GM19324 (cell line): Measurements from ENCODE around the gene TTC38.

Source experiments
- ATAC-seq: cut with Tn5 transposase; IDR thresholded peaks from one replicate; pipeline ENCODE4 v1.9.1; 2021; ENCODE audit warnings: mild to moderate bottlenecking, moderate library complexity; ENCODE audit not compliant: unreplicated experiment, low FRiP score

Gene TTC38

DNA sequence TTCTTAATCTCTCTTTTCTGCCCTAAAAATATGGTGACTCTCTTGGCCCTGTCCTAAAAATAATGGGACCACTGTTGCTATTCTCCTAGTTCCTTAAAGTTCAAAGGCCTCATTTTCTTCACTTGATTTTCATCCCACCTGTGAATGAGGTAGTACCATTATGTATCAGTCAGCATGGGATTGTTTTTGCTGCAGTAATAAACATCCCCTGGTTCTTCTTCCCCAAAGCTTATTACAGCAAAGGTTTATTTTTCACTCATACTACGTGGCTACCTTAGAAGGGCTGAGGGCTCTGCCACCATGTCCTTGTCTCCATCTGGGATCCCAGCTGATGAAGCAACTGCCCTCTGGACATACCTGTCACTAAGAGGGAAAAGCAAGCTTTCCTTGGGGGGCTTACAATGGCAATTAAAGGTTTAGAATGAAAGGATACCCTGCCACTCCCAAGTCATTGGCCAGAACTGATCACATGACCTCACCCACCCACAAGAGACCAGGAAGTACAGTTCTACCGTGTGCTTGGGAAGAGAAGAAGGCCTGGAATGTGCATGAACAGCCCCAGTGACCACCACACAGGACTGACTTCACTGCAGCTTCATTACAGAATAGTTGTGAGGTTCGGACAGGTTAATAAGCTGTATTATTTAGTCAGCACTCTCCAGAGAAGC is 7.8 kb downstream of the TTC38 start:
- no peak for ATAC-seq

- no peak for ATAC-seq
Observed at GRCh38 chr22:46276563-46276962, 8.8 kb downstream of the TTC38 start.

GRCh38 chr22:46278656-46279645 is 11.1 kb downstream of the TTC38 start:
- ATAC-seq: no peak

GRCh38 chr22:46280063-46280817 is 12.4 kb downstream of the TTC38 start:
- no peak for ATAC-seq

- no peak for ATAC-seq
Observed at GRCh38 chr22:46280999-46281623, 13.3 kb downstream of the TTC38 start.

DNA sequence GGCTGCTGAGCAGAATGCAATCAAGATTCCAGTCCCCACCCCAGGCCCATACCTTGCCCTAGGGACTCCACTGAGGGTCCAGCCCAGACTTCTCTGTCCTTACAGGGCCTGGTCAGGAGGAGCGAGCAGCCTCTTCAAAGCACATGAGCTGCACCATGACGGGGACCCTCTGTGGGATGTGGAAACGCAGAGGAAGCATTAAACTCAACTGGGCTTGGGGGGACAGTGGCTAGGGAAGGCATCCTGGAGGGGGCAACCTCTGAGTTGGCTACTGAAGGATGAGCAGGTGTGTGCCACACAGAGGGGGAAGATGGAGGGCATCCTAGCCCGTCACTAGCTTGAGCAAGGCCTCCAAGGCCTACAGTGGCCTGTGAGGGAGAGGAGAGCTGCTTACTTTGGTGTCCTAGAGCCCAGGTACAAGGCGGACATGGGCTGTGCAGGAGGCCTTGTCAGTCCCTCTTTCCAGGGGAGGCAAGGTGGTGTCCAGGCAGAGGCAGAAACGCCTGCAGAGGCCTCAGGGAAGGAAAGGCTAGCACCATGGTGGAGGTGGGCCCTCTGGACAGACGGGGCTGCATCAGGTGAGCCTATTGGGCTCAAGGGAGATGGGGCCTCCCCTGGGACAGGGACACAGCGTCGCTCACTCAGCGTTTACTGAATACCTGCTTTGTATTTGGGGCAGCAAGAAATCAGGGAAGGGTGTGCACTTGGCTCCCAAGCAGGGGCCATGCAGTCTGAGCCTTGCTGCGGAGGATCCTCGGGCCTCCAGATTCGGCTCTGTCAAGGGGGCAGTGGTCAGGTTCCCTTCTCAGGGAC is 14.3 kb downstream of the TTC38 start:
- ATAC-seq: no peak

- no peak for ATAC-seq
Observed at GRCh38 chr22:46286006-46286405, 18.2 kb downstream of the TTC38 start.

DNA sequence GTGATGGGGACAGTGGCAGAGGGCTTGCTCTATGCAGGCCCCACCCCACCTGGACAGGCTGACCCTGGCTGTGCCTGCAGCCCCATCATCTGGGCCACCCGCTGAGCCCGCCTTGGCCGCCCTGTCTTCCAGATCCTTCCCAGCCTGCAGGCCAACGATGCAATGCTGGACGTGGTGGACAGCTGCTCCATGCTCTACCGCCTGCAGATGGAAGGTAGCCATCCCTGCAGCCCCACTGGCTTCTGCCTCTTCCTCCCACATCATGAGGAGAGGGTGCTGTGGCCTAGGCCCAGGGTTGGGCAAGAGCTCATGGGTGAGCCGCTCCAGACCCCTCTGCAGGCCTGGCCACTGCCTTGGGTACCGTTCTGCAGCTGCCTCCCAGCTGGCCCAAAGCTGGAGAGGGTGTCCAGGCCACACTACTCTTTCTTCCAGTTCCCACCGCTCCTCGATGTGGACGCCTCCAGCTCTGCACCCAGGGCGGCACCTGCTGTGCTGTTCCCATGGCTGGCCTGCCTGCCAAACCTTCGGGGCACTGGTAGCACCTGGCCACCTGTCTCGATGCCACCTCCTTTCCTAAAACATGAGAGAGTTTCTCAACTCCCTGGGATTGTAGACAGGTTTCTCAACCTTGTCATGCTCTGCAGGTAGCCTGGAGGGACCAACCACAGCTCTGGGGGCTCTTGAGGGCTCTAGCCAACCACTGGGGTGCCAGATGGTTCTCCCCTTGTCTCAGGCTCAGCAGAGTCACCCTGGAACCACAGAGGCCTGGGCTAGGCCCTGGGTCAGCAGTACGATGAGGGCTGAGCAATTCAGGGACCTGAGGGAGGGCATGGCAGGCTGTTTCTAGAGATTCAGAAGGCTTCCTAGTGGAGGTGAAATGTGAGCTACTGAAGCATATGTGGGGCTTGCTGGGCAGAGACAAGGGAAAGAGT is 19.4 kb downstream of the TTC38 start:
- no peak for ATAC-seq

DNA sequence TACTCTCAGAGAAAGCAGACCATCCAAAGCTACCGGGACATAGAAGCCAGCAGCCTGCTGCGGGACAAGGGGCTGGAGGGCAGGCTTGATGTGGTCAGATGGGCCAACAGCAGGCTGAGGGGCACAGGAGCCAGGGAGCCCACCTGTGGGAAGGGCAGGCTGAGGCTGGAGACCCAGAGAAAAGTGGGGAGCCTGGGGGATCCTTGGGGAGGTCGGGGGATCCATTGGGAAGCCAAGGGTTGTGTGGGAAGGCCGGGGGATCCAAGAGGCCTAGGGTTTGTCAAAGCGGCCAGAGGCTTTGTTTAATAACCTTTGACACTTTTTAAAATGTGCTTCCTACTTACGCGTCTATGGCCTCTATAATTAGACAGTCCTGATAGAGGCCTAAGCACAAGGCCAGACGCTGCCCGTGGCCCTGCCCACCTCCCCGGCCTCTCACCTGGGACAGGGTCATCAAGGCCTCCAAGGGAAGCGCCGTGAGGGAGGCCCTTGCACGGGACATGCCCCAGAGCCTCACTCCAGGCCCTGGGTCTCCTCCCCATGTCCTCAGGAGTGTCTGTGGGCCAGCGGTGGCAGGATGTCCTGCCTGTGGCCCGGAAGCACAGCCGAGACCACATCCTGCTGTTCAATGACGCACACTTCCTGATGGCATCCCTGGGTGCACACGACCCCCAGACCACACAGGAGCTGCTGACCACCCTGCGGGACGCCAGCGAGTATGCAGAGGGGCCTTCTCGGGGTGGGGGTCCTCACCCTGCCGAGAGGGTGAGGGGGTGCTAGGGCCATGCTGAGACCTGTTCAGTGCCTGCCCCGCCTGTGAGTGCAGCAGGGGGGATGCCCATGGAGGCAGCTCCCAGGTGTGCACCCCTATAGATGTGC is 20.3 kb downstream of the TTC38 start:
- ATAC-seq: peak; percentile 64

DNA sequence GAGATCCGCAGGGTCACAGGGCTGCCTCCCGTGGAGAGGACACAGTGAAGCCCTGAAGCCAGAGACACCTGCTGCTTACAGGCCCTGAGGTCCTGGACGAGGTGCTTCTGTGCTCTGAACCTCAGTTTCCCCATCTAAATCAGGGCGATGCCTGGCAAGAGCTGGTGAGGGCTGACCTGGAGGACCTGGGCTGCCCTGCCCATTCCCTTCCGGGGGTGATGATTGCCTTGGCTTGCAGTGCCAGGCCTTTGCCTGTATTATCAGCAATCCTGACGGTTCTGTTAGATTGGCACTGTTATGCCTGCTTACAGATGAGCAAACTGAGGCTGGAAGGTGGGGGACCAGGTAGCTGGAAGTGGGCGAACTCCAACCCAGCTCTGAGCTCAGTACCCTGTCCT is 21.0 kb downstream of the TTC38 start:
- ATAC-seq: no peak

DNA sequence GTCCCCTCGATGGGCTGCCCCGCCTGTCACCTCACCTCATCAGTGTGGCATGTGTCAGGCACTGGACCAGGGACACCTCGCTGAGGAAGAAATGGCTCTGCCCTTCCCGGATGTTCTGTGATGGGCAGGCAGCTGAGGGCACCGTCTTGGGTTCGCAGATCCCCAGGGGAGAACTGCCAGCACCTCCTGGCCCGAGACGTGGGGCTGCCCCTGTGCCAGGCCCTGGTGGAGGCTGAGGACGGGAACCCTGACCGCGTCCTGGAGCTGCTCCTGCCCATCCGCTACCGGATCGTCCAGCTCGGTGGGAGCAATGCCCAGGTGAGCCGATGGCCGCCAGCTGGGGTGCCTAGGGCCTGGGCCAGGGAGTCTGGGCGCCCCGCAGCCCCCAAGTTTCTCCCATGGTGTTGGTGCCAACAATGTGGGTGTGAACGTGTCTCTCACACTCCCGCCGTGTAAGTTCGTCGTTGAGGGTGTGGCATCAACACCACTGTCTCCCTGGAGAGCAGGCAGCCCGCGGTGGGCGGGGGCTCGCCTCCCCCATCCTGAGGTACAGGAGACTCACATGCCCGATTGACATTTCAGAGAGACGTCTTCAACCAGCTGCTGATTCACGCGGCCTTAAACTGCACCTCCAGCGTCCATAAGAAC is 21.6 kb downstream of the TTC38 start:
- ATAC-seq: no peak

GRCh38 chr22:46290121-46290842 is 22.5 kb downstream of the TTC38 start:
- no peak for ATAC-seq

GRCh38 chr22:46290843-46291785 is 23.3 kb downstream of the TTC38 start:
- ATAC-seq: no peak

- ATAC-seq: no peak
Observed at GRCh38 chr22:46292173-46292572, 24.4 kb downstream of the TTC38 start.

GRCh38 chr22:46292732-46293131 is 24.9 kb downstream of the TTC38 start:
- no peak for ATAC-seq
